ENCODE data around the gene ZNF14. TPM values are rescaled to one million over a fixed set of nuclear protein-coding genes. Genes with fewer than 3 reads are reported as not detected.
"Not testable (repeated sequence)": the region's sequence is repeated elsewhere in the genome, so short reads cannot be mapped to it uniquely, and the experiment has no call there.

The ZNF14 gene
- total and polyA plus RNA-seq, 10 of the 15 experiments (the other 5 are each of a cell fraction or from before 2014, with no cell fraction given) = 2.5 to 7.2 (median 4.6) TPM

DNA sequence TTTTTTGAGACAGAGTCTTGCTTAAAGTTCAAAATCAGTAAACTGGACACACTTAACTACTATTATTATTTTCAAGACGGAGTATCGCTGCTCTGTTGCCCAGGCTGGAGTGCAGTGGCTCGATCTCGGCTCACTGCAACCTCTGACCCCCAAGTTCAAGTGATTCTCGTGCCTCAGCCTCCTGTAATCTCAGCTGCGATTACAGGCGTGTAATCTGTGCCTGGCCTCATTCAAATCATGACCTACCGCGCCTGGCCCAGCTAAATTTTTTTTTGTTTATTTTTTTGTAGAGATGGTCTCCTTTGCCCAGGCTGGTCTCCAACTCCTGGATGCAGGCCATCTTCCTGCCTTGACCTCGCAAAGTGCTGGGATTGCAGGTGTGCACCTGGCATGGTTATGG lies 41.2 kb downstream of the ZNF14 start:
- TF ChIP-seq GABPA (IDR thresholded peaks at IDR 0.05; ENCODE audit: low read depth) = no peak
- TF ChIP-seq POLR2A (IDR thresholded peaks at IDR 0.05; ENCODE audit: low read depth, low read length) = no peak
- TF ChIP-seq EP300 (IDR thresholded peaks at IDR 0.05; ENCODE audit: borderline replicate concordance in 1 of 2, control insufficient read depth in 1 of 2, low read depth in 2 of 2, low read length in 2 of 2) = no peak
- TF ChIP-seq JUND (IDR thresholded peaks at IDR 0.05; ENCODE audit: low read depth, low read length) = no peak
- no peak for TF ChIP-seq SPI1 (IDR thresholded peaks at IDR 0.05; ENCODE audit: borderline replicate concordance, insufficient read depth, low read depth, low read length)
- TF ChIP-seq, protein P1, sequence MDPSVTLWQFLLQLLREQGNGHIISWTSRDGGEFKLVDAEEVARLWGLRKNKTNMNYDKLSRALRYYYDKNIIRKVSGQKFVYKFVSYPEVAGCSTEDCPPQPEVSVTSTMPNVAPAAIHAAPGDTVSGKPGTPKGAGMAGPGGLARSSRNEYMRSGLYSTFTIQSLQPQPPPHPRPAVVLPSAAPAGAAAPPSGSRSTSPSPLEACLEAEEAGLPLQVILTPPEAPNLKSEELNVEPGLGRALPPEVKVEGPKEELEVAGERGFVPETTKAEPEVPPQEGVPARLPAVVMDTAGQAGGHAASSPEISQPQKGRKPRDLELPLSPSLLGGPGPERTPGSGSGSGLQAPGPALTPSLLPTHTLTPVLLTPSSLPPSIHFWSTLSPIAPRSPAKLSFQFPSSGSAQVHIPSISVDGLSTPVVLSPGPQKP (IDR thresholded peaks at IDR 0.05; ENCODE audit: low read depth, low read length) = no peak
- TF ChIP-seq, protein P2, sequence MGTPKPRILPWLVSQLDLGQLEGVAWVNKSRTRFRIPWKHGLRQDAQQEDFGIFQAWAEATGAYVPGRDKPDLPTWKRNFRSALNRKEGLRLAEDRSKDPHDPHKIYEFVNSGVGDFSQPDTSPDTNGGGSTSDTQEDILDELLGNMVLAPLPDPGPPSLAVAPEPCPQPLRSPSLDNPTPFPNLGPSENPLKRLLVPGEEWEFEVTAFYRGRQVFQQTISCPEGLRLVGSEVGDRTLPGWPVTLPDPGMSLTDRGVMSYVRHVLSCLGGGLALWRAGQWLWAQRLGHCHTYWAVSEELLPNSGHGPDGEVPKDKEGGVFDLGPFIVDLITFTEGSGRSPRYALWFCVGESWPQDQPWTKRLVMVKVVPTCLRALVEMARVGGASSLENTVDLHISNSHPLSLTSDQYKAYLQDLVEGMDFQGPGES (IDR thresholded peaks at IDR 0.05) = no peak
- no peak for TF ChIP-seq SUPT20H (IDR thresholded peaks at IDR 0.05; ENCODE audit: borderline replicate concordance, control insufficient read depth, low read depth, low read length)
- no peak for TF ChIP-seq CREB1 (IDR thresholded peaks at IDR 0.05; ENCODE audit: low read depth)
- no peak for TF ChIP-seq ZZZ3 (IDR thresholded peaks at IDR 0.05; ENCODE audit: control insufficient read depth, insufficient read length, low read depth)
- TF ChIP-seq, protein P3, sequence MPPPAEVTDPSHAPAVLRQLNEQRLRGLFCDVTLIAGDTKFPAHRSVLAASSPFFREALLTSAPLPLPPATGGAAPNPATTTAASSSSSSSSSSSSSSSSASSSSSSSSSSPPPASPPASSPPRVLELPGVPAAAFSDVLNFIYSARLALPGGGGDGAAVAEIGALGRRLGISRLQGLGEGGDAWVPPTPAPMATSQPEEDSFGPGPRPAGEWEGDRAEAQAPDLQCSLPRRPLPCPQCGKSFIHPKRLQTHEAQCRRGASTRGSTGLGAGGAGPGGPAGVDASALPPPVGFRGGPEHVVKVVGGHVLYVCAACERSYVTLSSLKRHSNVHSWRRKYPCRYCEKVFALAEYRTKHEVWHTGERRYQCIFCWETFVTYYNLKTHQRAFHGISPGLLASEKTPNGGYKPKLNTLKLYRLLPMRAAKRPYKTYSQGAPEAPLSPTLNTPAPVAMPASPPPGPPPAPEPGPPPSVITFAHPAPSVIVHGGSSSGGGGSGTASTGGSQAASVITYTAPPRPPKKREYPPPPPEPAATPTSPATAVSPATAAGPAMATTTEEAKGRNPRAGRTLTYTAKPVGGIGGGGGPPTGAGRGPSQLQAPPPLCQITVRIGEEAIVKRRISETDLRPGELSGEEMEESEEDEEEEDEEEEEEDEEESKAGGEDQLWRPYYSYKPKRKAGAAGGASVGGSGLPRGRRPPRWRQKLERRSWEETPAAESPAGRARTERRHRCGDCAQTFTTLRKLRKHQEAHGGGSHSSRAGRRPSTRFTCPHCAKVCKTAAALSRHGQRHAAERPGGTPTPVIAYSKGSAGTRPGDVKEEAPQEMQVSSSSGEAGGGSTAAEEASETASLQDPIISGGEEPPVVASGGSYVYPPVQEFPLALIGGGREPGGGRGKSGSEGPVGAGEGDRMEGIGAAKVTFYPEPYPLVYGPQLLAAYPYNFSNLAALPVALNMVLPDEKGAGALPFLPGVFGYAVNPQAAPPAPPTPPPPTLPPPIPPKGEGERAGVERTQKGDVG (CRISPR knock-in tag; IDR thresholded peaks at IDR 0.05) = no peak
- TF ChIP-seq ESRRA (IDR thresholded peaks at IDR 0.05; ENCODE audit: low read length) = no peak
- BruUV-seq (replicated peaks) = no TSS peak
- POLR2A ChIA-PET = no interaction called here

DNA sequence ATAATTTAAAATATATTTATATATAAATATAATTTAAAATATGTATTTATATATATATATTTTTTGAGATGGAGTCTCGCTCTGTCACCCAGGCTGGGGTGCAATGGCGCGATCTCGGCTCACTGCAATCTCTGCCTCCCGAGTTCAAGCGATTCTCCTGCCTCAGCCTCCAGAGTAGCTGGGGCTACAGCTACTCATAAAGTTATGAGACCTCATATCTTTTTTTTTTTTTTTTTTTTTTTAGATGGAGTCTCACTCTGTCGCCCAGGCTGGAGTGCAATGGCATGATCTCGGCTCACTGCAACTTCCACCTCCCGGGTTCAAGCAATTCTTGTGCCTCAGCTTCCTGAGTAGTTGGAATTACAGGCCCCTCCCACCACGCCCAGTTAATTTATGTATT lies 43.9 kb downstream of the ZNF14 start:
- 95% methylated on average over 8 of the region's 10 CpGs for WGBS (ENCODE audit: insufficient coverage, insufficient replicate concordance, low lambda C conversion rate, missing lambda C conversion rate)
- H3K27ac ChIP-seq (ENCODE audit: control insufficient read depth, insufficient read depth); H3K9me3 ChIP-seq (replicated peaks; ENCODE audit: control insufficient read depth, insufficient read depth, low read length); POLR2A ChIA-PET; H3K9ac ChIP-seq (ENCODE audit: control insufficient read depth, insufficient read depth, low read length); H3K4me1 ChIP-seq (ENCODE audit: control insufficient read depth, insufficient read depth, low read length); CTCF ChIA-PET; RAD21 ChIA-PET (ENCODE audit: unreplicated experiment); H3K4me3 ChIP-seq; in situ Hi-C loops (cut with MboI); BruUV-seq (replicated peaks); FAIRE-seq; H3K36me3 ChIP-seq (ENCODE audit: control insufficient read depth in 2 of 2, insufficient read depth in 2 of 2, low read length in 1 of 2); H3K79me2 ChIP-seq (ENCODE audit: control insufficient read depth, insufficient read depth, low read length); H3K4me2 ChIP-seq (ENCODE audit: control insufficient read depth, insufficient read depth); H2AFZ ChIP-seq (ENCODE audit: control insufficient read depth, low read depth, low read length); intact Hi-C loops (cut with micrococcal nuclease; ENCODE audit: unreplicated experiment); H4K20me1 ChIP-seq (ENCODE audit: control insufficient read depth, insufficient read depth); H3K27me3 ChIP-seq (replicated peaks in 1 of 2; ENCODE audit: control insufficient read depth in 2 of 2, insufficient read depth in 2 of 2, low read length in 1 of 2); SMC1A ChIA-PET (ENCODE audit: uncharacterized antibody, unreplicated experiment); ATAC-seq; DNase-seq (ENCODE audit: low read depth, low spot score): not testable (repeated sequence)

More for the DNA sequence above, 41.2 kb downstream of the ZNF14 start:
- no peak overlapping the region for H3K9ac ChIP-seq (ENCODE audit: control insufficient read depth, insufficient read depth, low read length)
- no peaks in the 10 kb centered on the region for H3K36me3 ChIP-seq (ENCODE audit: control insufficient read depth in 2 of 2, insufficient read depth in 2 of 2, low read length in 1 of 2)
- H3K4me2 ChIP-seq (ENCODE audit: control insufficient read depth, insufficient read depth) = no peak overlapping the region
- H4K20me1 ChIP-seq (ENCODE audit: control insufficient read depth, insufficient read depth) = no peaks in the 10 kb centered on the region
- H3K4me1 ChIP-seq (ENCODE audit: control insufficient read depth, insufficient read depth, low read length) = no peaks in the 10 kb centered on the region
- H3K27ac ChIP-seq (ENCODE audit: control insufficient read depth, insufficient read depth) = no peak overlapping the region
- no peak overlapping the region for H2AFZ ChIP-seq (ENCODE audit: control insufficient read depth, low read depth, low read length)
- intact Hi-C loops (cut with micrococcal nuclease; ENCODE audit: unreplicated experiment) = no loop called here
- H3K9me3 ChIP-seq (replicated peaks; ENCODE audit: control insufficient read depth, insufficient read depth, low read length) = no peaks in the 10 kb centered on the region; the same call in 1 of the 3 replicates
- in situ Hi-C loops (cut with MboI) = no loop called here
- no peak for ATAC-seq
- no peak for DNase-seq (ENCODE audit: low read depth, low spot score)
- no peak for FAIRE-seq
- CTCF ChIA-PET = no interaction called here
- WGBS (ENCODE audit: insufficient coverage, insufficient replicate concordance, low lambda C conversion rate, missing lambda C conversion rate) = 83% methylated on average over 10 of the region's 10 CpGs
- no peaks in the 10 kb centered on the region for H3K27me3 ChIP-seq (replicated peaks in 1 of 2; ENCODE audit: control insufficient read depth in 2 of 2, insufficient read depth in 2 of 2, low read length in 1 of 2)
- RAD21 ChIA-PET (ENCODE audit: unreplicated experiment) = no interaction called here
- H3K79me2 ChIP-seq (ENCODE audit: control insufficient read depth, insufficient read depth, low read length) = no peaks in the 10 kb centered on the region
- SMC1A ChIA-PET (ENCODE audit: uncharacterized antibody, unreplicated experiment) = no interaction called here
- H3K4me3 ChIP-seq = no peak overlapping the region

All from GM12878 (cell line).